Activated CD4-positive, alpha-beta T cell treated with anti-CD3 and anti-CD28 coated beads for 48 hours (primary cell): ENCODE results near the gene ITIH4.

Experiments
- DNase-seq: peaks from one replicate; pipeline ENCODE4 v3.0.0-alpha.2; 2020

Gene ITIH4

GRCh38 chr3:52795298-52795900 lies 35.1 kb downstream of the ITIH4 start:
- no peak for DNase-seq

GRCh38 chr3:52794612-52795099 lies 35.8 kb downstream of the ITIH4 start, which contains the start of gene ITIH3:
ITIH3 (plus strand) TSS chr3:52794796; CDS start chr3:52794804, 8 bp downstream.
- DNase-seq, result no peak

DNA sequence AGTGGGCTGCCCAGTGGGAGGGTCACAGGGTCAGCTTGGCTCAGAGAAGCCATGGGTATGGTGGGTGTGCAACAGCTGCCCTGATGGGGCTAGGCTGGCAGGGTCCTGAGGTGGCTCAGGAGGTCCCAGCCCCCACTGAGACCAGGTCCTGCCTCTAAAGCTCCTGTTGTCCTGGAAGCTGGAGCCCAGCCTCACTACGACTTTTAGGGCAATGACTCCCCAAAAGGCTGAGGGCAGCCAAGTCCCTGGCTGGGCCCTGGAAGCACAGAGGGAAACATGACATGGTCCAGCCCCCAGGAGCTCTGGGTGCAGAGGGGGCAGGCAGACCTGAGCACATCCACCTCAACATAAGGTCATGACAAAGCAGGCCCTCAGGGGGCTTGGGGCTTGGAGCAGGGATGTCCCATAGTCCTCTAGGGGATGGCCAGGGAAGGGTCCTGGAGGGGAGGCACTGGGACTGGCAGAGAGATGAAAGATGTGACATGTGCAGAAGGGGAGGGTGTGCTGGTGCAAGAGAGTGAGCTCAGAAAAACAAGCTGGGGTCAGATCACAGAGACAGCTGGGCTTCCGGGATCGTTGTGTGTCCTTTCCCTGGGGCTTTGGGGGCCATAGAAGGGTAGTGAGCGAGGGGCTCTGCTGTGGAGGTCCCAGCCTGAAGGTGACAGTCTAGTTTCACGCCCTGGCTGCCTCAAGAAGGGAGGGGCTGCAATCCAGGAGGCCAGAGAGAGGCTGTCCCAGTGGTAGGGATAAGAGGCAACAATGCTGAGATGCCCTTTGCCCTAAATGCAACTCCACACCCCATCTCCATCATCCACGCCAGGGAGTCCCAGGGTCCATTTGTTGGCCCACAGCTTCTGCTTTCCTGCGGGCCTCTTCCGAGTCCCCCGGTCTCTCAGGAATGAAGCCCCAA lies 36.5 kb downstream of the ITIH4 start:
- no peak for DNase-seq

DNA sequence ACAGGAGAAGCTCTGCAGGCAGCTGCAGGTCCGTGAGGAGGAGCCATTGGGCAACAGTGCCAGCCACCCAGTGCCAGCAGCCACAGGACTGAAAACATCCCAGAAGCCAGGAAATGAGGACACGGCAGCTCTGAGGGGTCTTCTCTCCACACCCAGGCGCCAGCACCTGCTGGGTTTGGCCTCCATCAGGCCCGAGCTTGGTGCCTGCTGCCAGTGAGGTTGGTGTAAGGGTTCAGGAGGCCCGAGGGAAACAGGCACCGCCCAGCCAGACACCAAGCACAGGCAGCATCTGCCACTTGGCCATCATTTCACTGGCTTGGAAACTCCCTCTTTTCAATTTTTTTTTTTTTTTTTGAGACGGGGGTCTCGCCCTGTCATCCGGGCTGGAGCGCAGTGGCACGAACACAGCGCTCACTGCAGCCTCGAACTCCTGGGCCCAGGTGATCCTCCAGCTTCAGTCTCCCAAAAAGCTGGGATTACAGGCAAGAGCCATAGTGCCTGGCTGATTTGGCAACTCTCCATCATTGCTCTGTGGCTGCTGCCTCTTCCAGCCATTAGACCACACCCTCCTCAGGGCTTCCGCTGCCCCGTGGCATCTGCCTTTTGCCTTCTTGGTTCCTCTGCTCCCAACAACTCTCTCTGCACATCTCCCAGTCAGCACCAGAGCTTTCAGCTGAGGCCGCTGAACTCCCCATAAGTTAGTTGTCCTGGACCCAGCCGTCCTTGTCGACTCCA lies 37.3 kb downstream of the ITIH4 start:
- DNase-seq, result no peak

DNA sequence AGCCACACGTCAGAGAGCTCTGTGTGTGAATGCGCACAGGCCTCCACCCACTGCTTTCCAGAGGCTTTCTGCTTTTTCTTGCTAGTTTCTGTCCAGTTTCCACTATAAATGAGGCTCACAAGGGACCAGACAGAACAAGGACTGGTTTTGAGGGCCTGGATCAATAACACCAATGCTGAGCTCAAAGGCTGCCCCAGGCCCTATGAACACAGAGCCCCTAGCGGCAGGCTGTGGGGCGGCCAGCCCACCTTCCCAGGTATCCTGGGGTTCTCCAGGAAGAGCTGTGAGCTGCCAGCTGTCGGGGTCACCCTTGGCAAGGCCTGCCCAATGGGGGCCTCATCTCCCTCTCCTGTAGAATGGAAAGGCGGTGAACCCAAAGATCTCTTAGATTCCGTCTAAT lies 38.1 kb downstream of the ITIH4 start:
- no peak for DNase-seq

DNA sequence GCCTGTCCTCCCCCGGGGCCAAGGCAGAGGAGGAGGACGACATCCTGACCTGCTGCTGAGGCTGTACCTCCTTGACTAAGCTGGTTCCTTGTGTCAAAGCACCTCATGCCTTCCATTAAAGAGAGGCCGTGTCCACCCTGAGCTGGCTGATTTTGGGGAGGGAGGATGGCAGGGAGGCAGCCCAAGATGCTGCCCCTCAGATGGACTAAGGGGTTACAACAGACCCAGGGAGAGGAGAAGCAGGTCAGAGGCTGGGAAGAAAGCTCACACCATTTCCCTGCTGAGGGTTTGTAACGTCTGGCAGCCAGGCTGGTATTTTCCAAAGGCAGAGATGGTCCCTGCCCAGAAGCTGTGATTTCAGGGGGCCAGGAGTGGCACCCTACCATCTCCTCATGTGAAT lies 38.5 kb downstream of the ITIH4 start:
- DNase-seq, result no peak

DNA sequence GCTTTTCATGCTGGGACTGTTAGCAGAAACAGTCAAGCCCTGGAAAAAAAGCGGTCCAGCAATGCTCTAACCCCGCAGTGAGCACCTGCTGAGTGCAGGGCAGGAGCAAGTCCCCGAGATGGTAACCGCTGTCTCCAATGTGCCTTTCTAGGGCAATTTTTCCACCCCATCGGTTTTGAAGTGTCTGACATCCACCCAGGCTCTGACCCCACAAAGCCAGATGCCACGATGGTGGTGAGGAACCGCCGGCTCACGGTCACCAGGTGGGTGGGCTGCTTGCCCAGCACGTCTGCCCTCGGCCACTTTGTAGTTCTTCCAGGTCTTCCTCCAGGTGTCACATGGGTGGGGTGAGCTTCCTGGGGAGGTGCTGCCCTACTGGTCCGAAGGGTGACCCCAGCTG lies 39.1 kb downstream of the ITIH4 start:
- no peak for DNase-seq

DNA sequence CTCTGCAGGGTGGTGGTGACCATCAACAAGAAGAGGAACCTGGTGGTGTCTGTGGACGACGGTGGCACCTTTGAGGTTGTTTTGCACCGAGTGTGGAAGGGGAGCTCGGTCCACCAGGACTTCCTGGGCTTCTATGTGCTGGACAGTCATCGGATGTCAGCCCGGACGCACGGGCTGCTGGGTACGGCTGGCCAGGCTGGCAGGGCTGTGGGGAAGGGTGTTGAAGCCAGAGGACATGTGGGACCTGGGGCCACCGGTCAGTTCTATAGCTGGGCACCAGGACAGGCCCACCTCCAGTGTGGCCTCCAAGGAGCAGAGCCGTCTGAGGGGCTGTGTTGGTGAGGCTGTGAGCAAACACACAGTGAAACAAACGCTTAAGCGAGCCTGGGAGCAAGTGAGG lies 39.7 kb downstream of the ITIH4 start:
- DNase-seq, result no peak

DNA sequence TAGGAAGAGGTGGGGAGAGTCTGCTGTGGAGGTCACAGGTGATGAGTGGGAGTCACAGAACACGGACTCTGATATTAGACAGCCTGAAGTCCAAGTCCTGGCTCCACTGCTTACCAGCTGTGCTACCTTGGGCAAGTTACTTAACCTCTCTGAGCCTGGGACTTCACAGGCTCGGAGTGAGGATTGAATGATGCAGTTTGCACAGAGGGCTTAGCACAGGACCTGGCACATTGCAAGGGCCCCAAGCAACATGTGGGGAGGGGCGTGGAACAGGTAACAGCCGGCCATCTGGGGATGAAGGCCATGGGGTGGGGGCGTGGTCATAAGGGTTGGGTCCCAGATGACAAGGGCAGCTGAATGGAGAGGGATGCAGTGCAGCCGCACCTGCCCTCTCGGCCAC lies 40.1 kb downstream of the ITIH4 start:
- DNase-seq, result no peak

DNA sequence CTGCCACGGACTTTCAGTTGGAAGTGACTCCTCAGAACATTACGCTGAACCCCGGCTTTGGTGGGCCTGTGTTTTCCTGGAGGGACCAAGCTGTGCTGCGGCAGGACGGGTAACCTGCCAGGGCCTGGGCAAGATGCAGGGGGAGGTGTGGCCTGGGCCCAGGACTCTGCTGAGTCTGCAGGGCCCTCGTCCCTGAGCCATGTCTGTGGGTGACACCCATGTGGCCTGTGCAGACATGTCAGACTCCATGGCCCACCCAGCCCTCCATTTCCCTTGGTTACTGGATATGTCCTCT lies 40.8 kb downstream of the ITIH4 start:
- DNase-seq, result no peak

GRCh38 chr3:52788890-52789745 lies 41.4 kb downstream of the ITIH4 start:
- DNase-seq, result no peak

GRCh38 chr3:52787672-52788625 lies 42.5 kb downstream of the ITIH4 start:
- DNase-seq, result no peak

DNA sequence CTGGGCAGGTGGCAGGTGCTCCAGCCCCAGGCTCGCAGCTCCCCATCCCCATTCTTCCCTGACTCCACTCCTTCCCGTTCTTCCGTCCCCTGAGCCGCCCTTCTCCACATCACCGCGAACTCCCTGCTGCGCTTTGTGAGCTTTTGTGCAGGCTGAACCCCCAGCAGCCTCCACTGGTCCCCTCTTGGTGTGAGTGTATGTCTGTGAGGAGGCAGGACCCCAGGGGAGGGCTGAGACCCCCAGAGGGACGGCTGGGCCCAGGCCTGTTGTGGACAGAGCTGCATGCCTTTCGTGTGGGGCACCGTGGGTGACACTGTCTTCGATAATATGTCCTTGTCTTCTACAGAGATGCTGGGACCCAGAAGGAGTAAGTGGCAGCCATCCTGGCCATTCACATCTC lies 43.2 kb downstream of the ITIH4 start:
- no peak for DNase-seq

- no peak for DNase-seq
These were observed 43.9 kb downstream of the ITIH4 start for GRCh38 chr3:52786330-52787215.

DNA sequence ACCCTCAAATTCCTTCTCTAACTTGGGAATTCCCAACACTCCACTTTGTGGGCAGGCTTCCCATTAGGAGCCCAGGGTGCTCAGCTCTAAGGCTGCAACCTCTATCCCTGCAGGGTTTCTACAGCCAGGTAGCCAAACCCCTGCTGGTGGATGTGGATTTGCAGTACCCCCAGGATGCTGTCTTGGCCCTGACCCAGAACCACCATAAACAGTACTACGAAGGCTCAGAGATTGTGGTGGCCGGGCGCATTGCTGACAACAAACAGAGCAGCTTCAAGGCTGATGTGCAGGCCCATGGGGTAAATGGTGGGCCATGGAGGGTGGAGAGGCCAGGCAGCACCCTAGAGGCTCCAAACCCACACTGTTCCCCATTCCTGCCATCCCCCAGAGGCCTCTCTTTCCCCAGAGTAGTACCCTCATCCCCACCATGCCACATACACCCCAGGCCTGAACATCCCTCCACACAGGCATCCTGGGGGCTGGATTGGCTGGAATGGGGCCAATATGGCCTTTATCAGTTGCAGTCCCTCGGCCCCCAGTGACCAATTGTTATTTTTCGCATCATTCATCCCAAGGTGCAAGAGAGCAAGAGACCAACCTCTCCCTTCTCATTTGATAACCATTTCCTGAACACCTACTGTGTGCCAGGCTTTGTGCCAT lies 45.4 kb downstream of the ITIH4 start:
- DNase-seq, result no peak

DNA sequence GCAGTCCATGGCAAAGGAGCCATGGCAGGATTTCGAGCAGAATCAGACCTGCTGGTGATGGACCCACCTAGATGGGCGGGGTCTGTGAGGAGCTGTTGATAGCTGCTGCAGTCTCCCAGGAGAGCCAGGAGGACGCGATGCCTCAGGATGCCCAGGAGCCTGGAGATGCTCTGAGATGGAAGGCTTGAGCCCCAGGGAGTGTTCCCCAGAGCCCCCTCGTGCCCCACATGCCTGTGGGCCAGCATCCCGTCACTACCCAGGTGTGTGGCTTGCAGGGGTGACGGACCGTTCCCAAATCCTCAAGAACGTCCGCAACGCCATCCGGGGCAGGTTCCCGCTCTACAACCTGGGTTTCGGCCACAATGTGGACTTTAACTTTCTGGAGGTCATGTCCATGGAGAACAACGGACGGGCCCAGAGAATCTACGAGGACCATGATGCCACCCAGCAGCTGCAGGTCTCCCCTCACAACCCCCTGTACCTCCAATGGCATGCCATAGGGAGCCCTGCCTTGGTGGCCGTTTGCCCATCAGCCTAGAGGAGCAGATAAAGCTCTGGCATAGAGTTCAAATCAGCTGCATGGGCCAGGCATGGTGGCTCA lies 46.4 kb downstream of the ITIH4 start:
- DNase-seq, result no peak

DNA sequence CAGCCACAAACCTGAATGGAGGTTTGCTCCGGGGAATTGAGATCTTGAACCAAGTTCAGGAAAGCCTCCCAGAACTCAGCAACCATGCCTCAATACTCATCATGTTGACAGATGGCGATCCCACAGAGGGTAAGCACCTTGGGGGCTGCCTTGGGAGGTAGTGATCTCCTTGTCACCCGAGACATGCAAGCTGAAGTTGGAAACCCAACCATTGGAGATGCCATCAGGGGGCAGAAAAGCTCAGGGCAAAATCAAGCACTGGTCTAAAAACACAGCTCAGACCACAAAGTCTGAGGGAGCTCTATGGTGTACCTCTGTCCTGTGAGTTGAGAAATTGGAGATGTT lies 47.3 kb downstream of the ITIH4 start:
- DNase-seq, result no peak

GRCh38 chr3:52782412-52783210 lies 47.9 kb downstream of the ITIH4 start:
- no peak for DNase-seq

DNA sequence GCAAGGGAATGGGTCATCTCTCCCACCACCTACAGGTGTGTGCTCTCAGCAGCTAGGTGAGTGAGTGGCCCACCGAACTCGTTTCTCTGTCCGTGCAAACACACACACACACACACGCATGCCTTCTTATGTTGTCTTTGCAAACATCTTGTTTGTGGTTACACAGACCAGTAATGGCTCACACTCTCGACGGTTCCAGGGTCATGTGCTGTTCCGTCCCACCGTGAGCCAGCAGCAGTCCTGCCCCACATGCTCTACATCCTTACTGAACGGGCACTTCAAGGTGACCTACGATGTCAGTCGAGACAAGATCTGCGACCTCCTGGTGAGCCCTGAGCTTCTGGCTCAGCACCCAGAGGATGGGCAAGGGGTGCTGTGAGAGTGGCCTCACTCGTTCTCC lies 48.7 kb downstream of the ITIH4 start:
- no peak for DNase-seq
